ENCODE data around the gene MBLAC1. TPM values are rescaled to one million over a fixed set of nuclear protein-coding genes. Genes with fewer than 3 reads are reported as not detected.

The MBLAC1 gene
- total and polyA plus RNA-seq, 2 of the 4 experiments (the other 2 are of a cell fraction), result 0.72 to 1.4 TPM

GRCh38 chr7:100120733-100121036, 6.1 kb upstream of the MBLAC1 start:
- no peak for ATAC-seq (ENCODE audit: low read depth)
- CTCF ChIA-PET, result interaction anchor here (0.7 kb wide), 1 partner anchor 10 kb away, joined by 3 read pairs; no protein-coding TSS in a partner anchor

More at GRCh38 chr7:100120733-100121036, 6.1 kb upstream of the MBLAC1 start:
- peak overlapping the region; percentile 15; the same call in 1 of the 2 replicates for H3K14ac ChIP-seq (replicated peaks; ENCODE audit: low read depth, low read length)
- H3K4me2 ChIP-seq (ENCODE audit: low read depth, low read length), result peak overlapping the region; percentile 84
- no peaks in the 10 kb centered on the region; the same call in 1 of the 2 replicates for H4K20me1 ChIP-seq (ENCODE audit: insufficient read depth, low read length)
- DNase-seq, result no peak
- peaks cover 28 to 54% of the 10 kb centered on the region in 2 experiments for H3K79me1 ChIP-seq (ENCODE audit: low read depth in 1 of 2, low read length in 2 of 2)
- H3K23ac ChIP-seq (ENCODE audit: low read depth, low read length), result peak overlapping the region; percentile 66; the same call in 1 of the 2 replicates
- peaks cover 4% of the 10 kb centered on the region; the same call in 1 of the 2 replicates for H3K36me3 ChIP-seq (ENCODE audit: control insufficient read depth, insufficient read depth, low read length)
- no peaks in the 10 kb centered on the region for H3K27me3 ChIP-seq (ENCODE audit: control insufficient read depth, insufficient read depth, low read length)
- H2BK20ac ChIP-seq (ENCODE audit: low read depth, low read length), result no peak overlapping the region
- H3K9me1 ChIP-seq (ENCODE audit: insufficient read depth, low read length), result peaks cover 17% of the 10 kb centered on the region
- BruUV-seq (replicated peaks), result no TSS peak
- peak overlapping the region; percentile 85 for H3K4ac ChIP-seq (ENCODE audit: low read depth, low read length)
- TF ChIP-seq FOS (IDR thresholded peaks at IDR 0.05; ENCODE audit: low read depth, low read length) (no peak), POLR2A (IDR thresholded peaks at IDR 0.05; ENCODE audit: low read depth, low read length) (no peak), CHD1 (IDR thresholded peaks at IDR 0.05; ENCODE audit: low read depth, low read length) (no peak), SMC3 (IDR thresholded peaks at IDR 0.05; ENCODE audit: low read depth, low read length) (no peak), CEBPB (IDR thresholded peaks at IDR 0.05; ENCODE audit: low read depth, low read length) (no peak), CTCF (conservative IDR thresholded peaks at IDR 0.05; ENCODE audit: low read depth, low read length) (no peak), USF2 (IDR thresholded peaks at IDR 0.05; ENCODE audit: low read depth, low read length) (no peak), MXI1 (IDR thresholded peaks at IDR 0.05; ENCODE audit: borderline replicate concordance, low read depth, low read length) (no peak), NFE2L2 (IDR thresholded peaks at IDR 0.05; ENCODE audit: low read depth, low read length) (no peak), BHLHE40 (IDR thresholded peaks at IDR 0.05; ENCODE audit: low read depth, low read length) (no peak), RFX5 (IDR thresholded peaks at IDR 0.05; ENCODE audit: low read depth, low read length) (no peak), RAD21 (IDR thresholded peaks at IDR 0.05; ENCODE audit: low read length) (no peak), MAFK (IDR thresholded peaks at IDR 0.05; ENCODE audit: low read depth, low read length) (no peak)
- TF ChIP-seq, protein P1, sequence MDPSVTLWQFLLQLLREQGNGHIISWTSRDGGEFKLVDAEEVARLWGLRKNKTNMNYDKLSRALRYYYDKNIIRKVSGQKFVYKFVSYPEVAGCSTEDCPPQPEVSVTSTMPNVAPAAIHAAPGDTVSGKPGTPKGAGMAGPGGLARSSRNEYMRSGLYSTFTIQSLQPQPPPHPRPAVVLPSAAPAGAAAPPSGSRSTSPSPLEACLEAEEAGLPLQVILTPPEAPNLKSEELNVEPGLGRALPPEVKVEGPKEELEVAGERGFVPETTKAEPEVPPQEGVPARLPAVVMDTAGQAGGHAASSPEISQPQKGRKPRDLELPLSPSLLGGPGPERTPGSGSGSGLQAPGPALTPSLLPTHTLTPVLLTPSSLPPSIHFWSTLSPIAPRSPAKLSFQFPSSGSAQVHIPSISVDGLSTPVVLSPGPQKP (IDR thresholded peaks at IDR 0.05; ENCODE audit: borderline replicate concordance, low read depth, low read length), result no peak
- H2AFZ ChIP-seq (replicated peaks; ENCODE audit: low read length, poor library complexity), result peak overlapping the region; percentile 96
- peak overlapping the region; percentile 11 for H4K5ac ChIP-seq (ENCODE audit: low read depth, low read length)
- in situ Hi-C loops (cut with MboI; ENCODE audit: low sequenced_read_pairs), result no loop called here
- POLR2A ChIA-PET (ENCODE audit: unreplicated experiment), result interaction anchor here (0.6 to 1.4 kb wide), 2 partner anchors 19 to 276 kb away, joined by 3 to 6 read pairs; partner anchors contain the start of gene AP4M1
- peak overlapping the region; percentile 13; the same call in 1 of the 2 replicates for H2AK5ac ChIP-seq (ENCODE audit: low read depth, low read length)
- H3K4me3 ChIP-seq (ENCODE audit: insufficient read depth, low read depth, low read length), result peak overlapping the region; percentile 61
- dilution Hi-C loops (cut with HindIII; ENCODE audit: low sequenced_read_pairs, unreplicated experiment), result no loop called here
- peak overlapping the region; percentile 24; the same call in 1 of the 2 replicates for H3K56ac ChIP-seq (ENCODE audit: extremely low read depth, insufficient read depth, low read length)
- peaks cover 6% of the 10 kb centered on the region; the same call in 1 of the 2 replicates for H3K4me1 ChIP-seq (ENCODE audit: control insufficient read depth, insufficient read depth, low read length)
- H4K91ac ChIP-seq (ENCODE audit: insufficient read depth, low read depth, low read length), result peak overlapping the region; percentile 42; the same call in 1 of the 2 replicates
- H3K9ac ChIP-seq (ENCODE audit: low read depth, low read length), result peak overlapping the region; percentile 67
- peak overlapping the region; percentile 45 for H3K27ac ChIP-seq (ENCODE audit: insufficient read depth, low read length)
- WGBS, 2 experiments (ENCODE audit: extremely low coverage in 2 of 2, insufficient read length in 1 of 2), result no CpG with 5 or more reads among the region's 1 CpG
- H3K18ac ChIP-seq (ENCODE audit: low read depth, low read length), result no peak overlapping the region
- peak overlapping the region; percentile 87 for H2AK9ac ChIP-seq (replicated peaks; ENCODE audit: low read depth, low read length, poor library complexity)
- H2BK15ac ChIP-seq (ENCODE audit: low read depth, low read length), result peak overlapping the region; percentile 19; the same call in 1 of the 3 replicates
- no peak overlapping the region for H2BK120ac ChIP-seq (ENCODE audit: low read depth, low read length)
- H3K9me3 ChIP-seq (ENCODE audit: control insufficient read depth, insufficient read depth, low read length), result no peaks in the 10 kb centered on the region
- peak overlapping the region; percentile 48 to 77; a peak in 2 of 4 replicates for H4K8ac ChIP-seq (ENCODE audit: low read depth in 2 of 2, low read length in 2 of 2)
- H2BK5ac ChIP-seq (ENCODE audit: low read depth, low read length, poor library complexity, severe bottlenecking), result peak overlapping the region; percentile 73
- intact Hi-C loops (cut with micrococcal nuclease), result no loop called here
